SK-N-SH (cell line): ENCODE data around the gene CCDC112. TPM values are rescaled to one million over a fixed set of nuclear protein-coding genes. Genes with fewer than 3 reads are reported as not detected.

Experiments
- CTCF ChIA-PET: fragments of 300-600, 350-600 bp; formaldehyde crosslinking; extraction: SDS; loops from one replicate; lab custom pipeline; 2021; lab: Yijun Ruan, JAX
- POLR2A ChIA-PET: fragments of 350-600 bp; sonication (Branson Sonifier 250); formaldehyde crosslinking; extraction: SDS; loops from one replicate; lab custom pipeline; 2020; ENCODE audit warnings: antibody characterized with exemption, inconsistent platforms; lab: Yijun Ruan, JAX
- DNase-seq: peaks from one replicate; pipeline ENCODE4 v3.0.0; 2012
- H2AFZ ChIP-seq: fragments of 200-600 bp; sonication (generic); 2 replicates; pipeline ENCODE4 v1.8.1; 2016; ENCODE audit warnings: antibody characterized with exemption, mild to moderate bottlenecking, low read depth
- H3F3A ChIP-seq: fragments of 200-600 bp; sonication (generic); replicated peaks from 2 replicates; pipeline ENCODE3; 2016; ENCODE audit warnings: antibody characterized with exemption, mild to moderate bottlenecking; ENCODE audit not compliant: insufficient read depth
- H3K27ac ChIP-seq, 2 experiments: fragments of 200-500 bp in 1 of 2; fragments of 200-600 bp in 1 of 2; sonication (Bioruptor generic) in 1 of 2; sonication (generic), shearing (Covaris generic) in 1 of 2; 2 replicates each; pipeline versions ENCODE4 v1.5.1 to v1.6.1; 2014 to 2016; ENCODE audit warnings: low read depth in 2 of 2, inconsistent platforms in 1 of 2, low read length in 1 of 2, mild to moderate bottlenecking in 1 of 2, mixed read lengths in 1 of 2
- H3K27me3 ChIP-seq: fragments of 200-600 bp; sonication (generic), shearing (Covaris generic); 2 replicates; pipeline ENCODE4 v1.6.1; 2016; ENCODE audit warnings: mixed run types; ENCODE audit not compliant: insufficient read depth
- H3K36me3 ChIP-seq, 2 experiments: fragments of 200-500 bp in 1 of 2; fragments of 200-600 bp in 1 of 2; sonication (Bioruptor generic) in 1 of 2; sonication (generic) in 1 of 2; replicated peaks in 1 of 2; 2 replicates each; pipeline versions ENCODE3 to v1.5.1; 2014 to 2016; ENCODE audit warnings: low read length in 1 of 2, mild to moderate bottlenecking in 1 of 2; ENCODE audit not compliant: insufficient read depth in 2 of 2, control insufficient read depth in 1 of 2
- H3K4me1 ChIP-seq, 2 experiments: fragments of 200-500 bp in 1 of 2; fragments of 200-600 bp in 1 of 2; sonication (Bioruptor generic) in 1 of 2; sonication (generic), shearing (Covaris generic) in 1 of 2; 2 replicates each; pipeline versions ENCODE4 v1.5.1 to v1.6.1; 2014 to 2016; ENCODE audit warnings: low read depth in 1 of 2, low read length in 1 of 2, mixed run types in 1 of 2; ENCODE audit not compliant: insufficient read depth in 2 of 2, control insufficient read depth in 1 of 2
- H3K4me2 ChIP-seq: fragments of 200-600 bp; sonication (generic), shearing (Covaris generic); 2 replicates; pipeline ENCODE4 v1.6.1; 2017; ENCODE audit warnings: mixed run types
- H3K4me3 ChIP-seq, 2 experiments: fragments of 200-500 bp in 1 of 2; fragments of 200-600 bp in 1 of 2; sonication (Bioruptor generic) in 1 of 2; sonication (generic), shearing (Covaris generic) in 1 of 2; 2 replicates each; pipeline versions ENCODE4 v1.5.1 to v1.8.1; 2014 to 2016; ENCODE audit warnings: low read depth in 2 of 2, inconsistent platforms in 1 of 2, low read length in 1 of 2, mild to moderate bottlenecking in 1 of 2, mixed read lengths in 1 of 2, moderate library complexity in 1 of 2
- H3K79me2 ChIP-seq: fragments of 200-600 bp; sonication (generic); 2 replicates; pipeline ENCODE4 v1.8.1; 2017; ENCODE audit warnings: mild to moderate bottlenecking; ENCODE audit not compliant: insufficient read depth
- H3K9ac ChIP-seq: fragments of 200-600 bp; sonication (generic); 2 replicates; pipeline ENCODE4 v1.6.1; 2017; ENCODE audit warnings: mixed run types
- H3K9me2 ChIP-seq: fragments of 200-600 bp; sonication (generic); 2 replicates; pipeline ENCODE4 v1.6.1; 2017; ENCODE audit warnings: mixed run types
- H3K9me3 ChIP-seq: fragments of 200-600 bp; sonication (generic); 2 replicates; pipeline ENCODE4 v1.6.1; 2017; ENCODE audit warnings: mixed run types, mild to moderate bottlenecking, moderate library complexity
- H4K20me1 ChIP-seq: fragments of 200-600 bp; sonication (generic); 2 replicates; pipeline ENCODE4 v1.6.1; 2017; ENCODE audit warnings: mild to moderate bottlenecking, mixed run types; ENCODE audit not compliant: insufficient read depth
- CHD2 ChIP-seq: fragments of 150-350 bp; IDR thresholded peaks from 2 replicates; pipeline ENCODE4 v1.6.1; 2018; ENCODE audit warnings: low read length; ENCODE audit not compliant: partially characterized antibody
- EP300 ChIP-seq, 2 experiments: IDR thresholded peaks; 2 replicates each; pipeline versions ENCODE4 v1.4.0 to v1.6.1; 2012; ENCODE audit warnings: borderline replicate concordance in 1 of 2, low read depth in 1 of 2, low read length in 1 of 2
- FOSL2 ChIP-seq: IDR thresholded peaks from 2 replicates; pipeline ENCODE4 v1.4.0; 2012; ENCODE audit warnings: low read depth, mild to moderate bottlenecking, moderate library complexity, borderline replicate concordance
- FOXJ3 ChIP-seq: sonication (generic); formaldehyde crosslinking; IDR thresholded peaks from 2 replicates; pipeline ENCODE4 v1.5.1; 2020; ENCODE audit warnings: mild to moderate bottlenecking, missing genetic modification reagents
- GABPA ChIP-seq: IDR thresholded peaks from 2 replicates; pipeline ENCODE4 v1.4.0; 2012; ENCODE audit warnings: low read depth, mild to moderate bottlenecking
- JUND ChIP-seq: IDR thresholded peaks from 2 replicates; pipeline ENCODE4 v1.4.0; 2012
- MEF2A ChIP-seq: IDR thresholded peaks from 2 replicates; pipeline ENCODE4 v1.4.0; 2012; ENCODE audit warnings: low read depth, borderline replicate concordance
- MXI1 ChIP-seq: IDR thresholded peaks from 2 replicates; pipeline ENCODE4 v1.6.1; 2012; ENCODE audit warnings: mild to moderate bottlenecking, low read depth, low read length, improper control_type of control experiment
- NFIC ChIP-seq: IDR thresholded peaks from 2 replicates; pipeline ENCODE4 v1.4.0; 2012; ENCODE audit warnings: borderline replicate concordance
- NRF1 ChIP-seq: IDR thresholded peaks from 2 replicates; pipeline ENCODE4 v1.6.1; 2012; ENCODE audit warnings: low read depth, mild to moderate bottlenecking, low read length
- SIN3A ChIP-seq: IDR thresholded peaks from 2 replicates; pipeline ENCODE4 v1.6.1; 2012; ENCODE audit warnings: low read depth, mild to moderate bottlenecking, low read length, moderate library complexity, borderline replicate concordance
- SMC3 ChIP-seq: IDR thresholded peaks from 2 replicates; pipeline ENCODE4 v1.6.1; 2012; ENCODE audit warnings: low read depth, low read length, improper control_type of control experiment
- TEAD4 ChIP-seq: IDR thresholded peaks from 2 replicates; pipeline ENCODE4 v1.4.0; 2012; ENCODE audit warnings: mild to moderate bottlenecking, borderline replicate concordance; ENCODE audit not compliant: insufficient read depth
- USF1 ChIP-seq: IDR thresholded peaks from 2 replicates; pipeline ENCODE4 v1.4.0; 2012; ENCODE audit warnings: low read depth, borderline replicate concordance
- WGBS: methylation state at CpG from one replicate; pipeline ENCODE4 v1.1.6; 2017; ENCODE audit warnings: low lambda C conversion rate; 5-methylcytosine and 5-hydroxymethylcytosine counted together
- polyA plus RNA-seq, 3 experiments: library from polyadenylated mRNA; depleted of rRNA; stranded (reverse); fragments of >200 nt; gene quantifications; 2 replicates each; pipeline ENCODE4 v1.2.3, GENCODE V29; 2012
- TF ChIP-seq, protein P1 (sequence below): fragments of 150-350 bp; IDR thresholded peaks from 2 replicates; pipeline ENCODE4 v1.6.1; 2016; ENCODE audit warnings: mild to moderate bottlenecking, low read depth, low read length
- TF ChIP-seq, protein P2 (sequence below): IDR thresholded peaks from 2 replicates; pipeline ENCODE4; 2012
- TF ChIP-seq, protein P3 (sequence below): fragments of 200-600 bp; sonication (generic); IDR thresholded peaks from 2 replicates; pipeline ENCODE4 v1.6.1; 2017; ENCODE audit warnings: antibody characterized with exemption, mild to moderate bottlenecking, moderate library complexity
- TF ChIP-seq, protein P4 (sequence below): IDR thresholded peaks from 2 replicates; pipeline ENCODE4 v1.6.1; 2012; ENCODE audit warnings: mild to moderate bottlenecking, low read depth, low read length, moderate library complexity

CCDC112 gene
- polyA plus RNA-seq, 1 of the 3 experiments (the other 2 are of a cell fraction): 2.3 TPM

DNA sequence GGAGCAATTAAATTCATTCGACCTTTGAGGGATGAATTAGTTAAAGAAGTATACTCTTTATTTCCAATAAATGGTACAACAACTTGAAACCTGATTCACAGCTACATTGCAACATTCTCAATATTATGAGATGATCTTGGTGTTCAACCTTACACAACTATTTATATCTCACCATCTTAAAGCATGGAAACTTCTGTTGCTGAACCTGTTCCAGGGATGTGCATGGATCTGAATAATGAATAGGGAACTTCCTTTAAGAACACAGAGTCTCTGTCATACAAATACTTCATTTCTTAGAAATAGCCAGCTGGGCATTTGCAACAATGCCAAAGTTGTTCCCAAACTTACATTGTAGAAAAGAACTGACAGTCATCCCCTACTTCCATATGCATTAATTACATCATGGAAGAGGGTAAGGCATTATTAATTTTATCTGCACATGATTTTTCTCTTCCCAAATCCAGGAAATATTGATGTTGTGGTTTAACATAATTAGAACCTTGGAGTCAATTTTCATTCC, 39.8 kb upstream of the CCDC112 start:
- Histone ChIP-seq H3K9me2 (no peaks in the 10 kb centered on the region), H3K4me1 (no peaks in the 10 kb centered on the region), H3K79me2 (no peaks in the 10 kb centered on the region), H3K4me3 (no peak overlapping the region), H3F3A (no peaks in the 10 kb centered on the region), H3K27ac (no peak overlapping the region), H3K9ac (no peak overlapping the region), H3K27me3 (no peaks in the 10 kb centered on the region), H3K36me3 (no peaks in the 10 kb centered on the region), H2AFZ (no peak overlapping the region), H4K20me1 (no peaks in the 10 kb centered on the region), H3K4me2 (no peak overlapping the region), H3K9me3 (no peaks in the 10 kb centered on the region)
- DNase-seq: no peak
- TF ChIP-seq FOXJ3 (CRISPR knock-in tag) (no peak), MXI1 (no peak), MEF2A (no peak), NRF1 (no peak)
- ChIA-PET CTCF (interaction anchor here (1.5 kb wide), 1 partner anchor 16 kb away, joined by 4 read pairs; no protein-coding TSS in a partner anchor), POLR2A (no interaction called here)
- WGBS: 54% methylated on average over 1 of the region's 1 CpG

DNA sequence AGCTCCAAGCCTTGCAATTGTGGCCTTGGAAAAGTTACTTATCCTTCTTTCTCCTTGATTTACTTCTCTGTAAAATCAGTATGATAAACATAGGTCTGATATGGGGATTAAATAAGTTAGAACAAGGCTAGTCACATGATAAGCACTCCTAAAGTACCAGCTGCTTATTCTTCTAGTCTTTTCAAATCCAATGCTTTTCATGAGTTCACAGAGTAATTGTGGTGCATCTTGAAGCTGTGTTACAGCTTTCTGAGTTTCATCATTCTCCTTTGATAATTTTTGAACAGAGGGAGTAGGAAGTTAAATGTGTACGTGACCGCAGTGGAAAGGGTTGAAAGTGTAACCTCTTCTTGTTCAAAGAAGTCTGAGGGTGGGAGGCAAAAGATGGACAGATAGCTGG, 38.8 kb upstream of the CCDC112 start:
- POLR2A ChIA-PET: no interaction called here
- Histone ChIP-seq H3F3A (no peaks in the 10 kb centered on the region), H3K4me3 (no peak overlapping the region), H4K20me1 (no peaks in the 10 kb centered on the region), H3K79me2 (no peaks in the 10 kb centered on the region), H3K27ac (no peak overlapping the region), H2AFZ (no peak overlapping the region), H3K36me3 (no peaks in the 10 kb centered on the region), H3K9me2 (no peaks in the 10 kb centered on the region), H3K9me3 (no peaks in the 10 kb centered on the region), H3K4me2 (no peak overlapping the region), H3K4me1 (no peaks in the 10 kb centered on the region), H3K27me3 (no peaks in the 10 kb centered on the region), H3K9ac (no peak overlapping the region)
- 95% methylated on average over 2 of the region's 2 CpGs for WGBS
- CTCF ChIA-PET: interaction anchor here (1.0 to 1.5 kb wide), 2 partner anchors 17 to 25 kb away, joined by 3 to 4 read pairs; no protein-coding TSS in a partner anchor
- DNase-seq: no peak
- TF ChIP-seq NFIC (no peak), JUND (no peak), GABPA (no peak), EP300 (IDR thresholded peaks at IDR 0.05; ENCODE audit: borderline replicate concordance in 1 of 2, low read depth in 1 of 2, low read length in 1 of 2) (no peak), FOSL2 (no peak), USF1 (no peak), SIN3A (no peak), CHD2 (no peak), MEF2A (no peak), SMC3 (no peak), MXI1 (no peak), TEAD4 (no peak)
- TF ChIP-seq, protein P1, sequence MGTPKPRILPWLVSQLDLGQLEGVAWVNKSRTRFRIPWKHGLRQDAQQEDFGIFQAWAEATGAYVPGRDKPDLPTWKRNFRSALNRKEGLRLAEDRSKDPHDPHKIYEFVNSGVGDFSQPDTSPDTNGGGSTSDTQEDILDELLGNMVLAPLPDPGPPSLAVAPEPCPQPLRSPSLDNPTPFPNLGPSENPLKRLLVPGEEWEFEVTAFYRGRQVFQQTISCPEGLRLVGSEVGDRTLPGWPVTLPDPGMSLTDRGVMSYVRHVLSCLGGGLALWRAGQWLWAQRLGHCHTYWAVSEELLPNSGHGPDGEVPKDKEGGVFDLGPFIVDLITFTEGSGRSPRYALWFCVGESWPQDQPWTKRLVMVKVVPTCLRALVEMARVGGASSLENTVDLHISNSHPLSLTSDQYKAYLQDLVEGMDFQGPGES: no peak
- TF ChIP-seq, protein P2, sequence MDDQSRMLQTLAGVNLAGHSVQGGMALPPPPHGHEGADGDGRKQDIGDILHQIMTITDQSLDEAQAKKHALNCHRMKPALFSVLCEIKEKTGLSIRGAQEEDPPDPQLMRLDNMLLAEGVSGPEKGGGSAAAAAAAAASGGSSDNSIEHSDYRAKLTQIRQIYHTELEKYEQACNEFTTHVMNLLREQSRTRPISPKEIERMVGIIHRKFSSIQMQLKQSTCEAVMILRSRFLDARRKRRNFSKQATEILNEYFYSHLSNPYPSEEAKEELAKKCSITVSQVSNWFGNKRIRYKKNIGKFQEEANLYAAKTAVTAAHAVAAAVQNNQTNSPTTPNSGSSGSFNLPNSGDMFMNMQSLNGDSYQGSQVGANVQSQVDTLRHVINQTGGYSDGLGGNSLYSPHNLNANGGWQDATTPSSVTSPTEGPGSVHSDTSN: no peak
- TF ChIP-seq, protein P3, sequence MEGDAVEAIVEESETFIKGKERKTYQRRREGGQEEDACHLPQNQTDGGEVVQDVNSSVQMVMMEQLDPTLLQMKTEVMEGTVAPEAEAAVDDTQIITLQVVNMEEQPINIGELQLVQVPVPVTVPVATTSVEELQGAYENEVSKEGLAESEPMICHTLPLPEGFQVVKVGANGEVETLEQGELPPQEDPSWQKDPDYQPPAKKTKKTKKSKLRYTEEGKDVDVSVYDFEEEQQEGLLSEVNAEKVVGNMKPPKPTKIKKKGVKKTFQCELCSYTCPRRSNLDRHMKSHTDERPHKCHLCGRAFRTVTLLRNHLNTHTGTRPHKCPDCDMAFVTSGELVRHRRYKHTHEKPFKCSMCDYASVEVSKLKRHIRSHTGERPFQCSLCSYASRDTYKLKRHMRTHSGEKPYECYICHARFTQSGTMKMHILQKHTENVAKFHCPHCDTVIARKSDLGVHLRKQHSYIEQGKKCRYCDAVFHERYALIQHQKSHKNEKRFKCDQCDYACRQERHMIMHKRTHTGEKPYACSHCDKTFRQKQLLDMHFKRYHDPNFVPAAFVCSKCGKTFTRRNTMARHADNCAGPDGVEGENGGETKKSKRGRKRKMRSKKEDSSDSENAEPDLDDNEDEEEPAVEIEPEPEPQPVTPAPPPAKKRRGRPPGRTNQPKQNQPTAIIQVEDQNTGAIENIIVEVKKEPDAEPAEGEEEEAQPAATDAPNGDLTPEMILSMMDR: no peak
- TF ChIP-seq, protein P4, sequence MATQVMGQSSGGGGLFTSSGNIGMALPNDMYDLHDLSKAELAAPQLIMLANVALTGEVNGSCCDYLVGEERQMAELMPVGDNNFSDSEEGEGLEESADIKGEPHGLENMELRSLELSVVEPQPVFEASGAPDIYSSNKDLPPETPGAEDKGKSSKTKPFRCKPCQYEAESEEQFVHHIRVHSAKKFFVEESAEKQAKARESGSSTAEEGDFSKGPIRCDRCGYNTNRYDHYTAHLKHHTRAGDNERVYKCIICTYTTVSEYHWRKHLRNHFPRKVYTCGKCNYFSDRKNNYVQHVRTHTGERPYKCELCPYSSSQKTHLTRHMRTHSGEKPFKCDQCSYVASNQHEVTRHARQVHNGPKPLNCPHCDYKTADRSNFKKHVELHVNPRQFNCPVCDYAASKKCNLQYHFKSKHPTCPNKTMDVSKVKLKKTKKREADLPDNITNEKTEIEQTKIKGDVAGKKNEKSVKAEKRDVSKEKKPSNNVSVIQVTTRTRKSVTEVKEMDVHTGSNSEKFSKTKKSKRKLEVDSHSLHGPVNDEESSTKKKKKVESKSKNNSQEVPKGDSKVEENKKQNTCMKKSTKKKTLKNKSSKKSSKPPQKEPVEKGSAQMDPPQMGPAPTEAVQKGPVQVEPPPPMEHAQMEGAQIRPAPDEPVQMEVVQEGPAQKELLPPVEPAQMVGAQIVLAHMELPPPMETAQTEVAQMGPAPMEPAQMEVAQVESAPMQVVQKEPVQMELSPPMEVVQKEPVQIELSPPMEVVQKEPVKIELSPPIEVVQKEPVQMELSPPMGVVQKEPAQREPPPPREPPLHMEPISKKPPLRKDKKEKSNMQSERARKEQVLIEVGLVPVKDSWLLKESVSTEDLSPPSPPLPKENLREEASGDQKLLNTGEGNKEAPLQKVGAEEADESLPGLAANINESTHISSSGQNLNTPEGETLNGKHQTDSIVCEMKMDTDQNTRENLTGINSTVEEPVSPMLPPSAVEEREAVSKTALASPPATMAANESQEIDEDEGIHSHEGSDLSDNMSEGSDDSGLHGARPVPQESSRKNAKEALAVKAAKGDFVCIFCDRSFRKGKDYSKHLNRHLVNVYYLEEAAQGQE: no peak
